Upper lobe of left lung (tissue), 4 donors: ENCODE data around the gene LAGE3.

ENCODE experiments used
- CTCF ChIP-seq, 6 experiments: fragments of 450-650 bp in 4 of 6; fragments of 200-600 bp in 2 of 6; sonication (generic) in 2 of 6; IDR thresholded peaks; one replicate each; pipeline ENCODE4 v1.5.1; 2016 to 2019; ENCODE audit warnings: antibody characterized with exemption in 6 of 6
- EP300 ChIP-seq, 4 donors: sonication (generic); formaldehyde crosslinking; IDR thresholded peaks; one replicate each; pipeline ENCODE4 v1.5.1; 2017; ENCODE audit warnings: antibody characterized with exemption in 4 of 4, control low read depth in 2 of 4
- POLR2A ChIP-seq, 4 donors: fragments of 450-650 bp; IDR thresholded peaks; one replicate each; pipeline ENCODE4 v1.5.1; 2016 to 2017; ENCODE audit warnings: antibody characterized with exemption in 4 of 4, mild to moderate bottlenecking in 2 of 4
- POLR2AphosphoS5 ChIP-seq, 2 donors: sonication (generic); formaldehyde crosslinking; IDR thresholded peaks; one replicate each; pipeline ENCODE4 v1.5.1; 2017; ENCODE audit warnings: antibody characterized with exemption in 2 of 2

GRCh38 chrX:154478728-154479622 lies at the start of gene LAGE3:
- TF ChIP-seq POLR2A (IDR thresholded peaks at IDR 0.05) (peak in 1 of 4 donors; percentile 80), CTCF (IDR thresholded peaks at IDR 0.05) (no peak), POLR2AphosphoS5 (IDR thresholded peaks at IDR 0.05) (peak; percentile 14 to 59), EP300 (IDR thresholded peaks at IDR 0.05) (no peak)
